PC-9 (cell line): Measurements from ENCODE around the gene SIAE.

Source experiments
- EZH2 ChIP-seq: fragments of 200-600 bp; sonication (generic); IDR thresholded peaks from 2 replicates; pipeline ENCODE4 v1.8.0; 2017; ENCODE audit warnings: antibody characterized with exemption, low read depth
- TF ChIP-seq, protein P1 (sequence below): fragments of 200-600 bp; sonication (generic); conservative IDR thresholded peaks from 2 replicates; pipeline ENCODE4 v1.6.1; 2017; ENCODE audit warnings: mixed run types, antibody characterized with exemption, mild to moderate bottlenecking, moderate library complexity

GRCh38 chr11:124643042-124643604 lies 30.4 kb downstream of the SIAE start:
- TF ChIP-seq, protein P1, sequence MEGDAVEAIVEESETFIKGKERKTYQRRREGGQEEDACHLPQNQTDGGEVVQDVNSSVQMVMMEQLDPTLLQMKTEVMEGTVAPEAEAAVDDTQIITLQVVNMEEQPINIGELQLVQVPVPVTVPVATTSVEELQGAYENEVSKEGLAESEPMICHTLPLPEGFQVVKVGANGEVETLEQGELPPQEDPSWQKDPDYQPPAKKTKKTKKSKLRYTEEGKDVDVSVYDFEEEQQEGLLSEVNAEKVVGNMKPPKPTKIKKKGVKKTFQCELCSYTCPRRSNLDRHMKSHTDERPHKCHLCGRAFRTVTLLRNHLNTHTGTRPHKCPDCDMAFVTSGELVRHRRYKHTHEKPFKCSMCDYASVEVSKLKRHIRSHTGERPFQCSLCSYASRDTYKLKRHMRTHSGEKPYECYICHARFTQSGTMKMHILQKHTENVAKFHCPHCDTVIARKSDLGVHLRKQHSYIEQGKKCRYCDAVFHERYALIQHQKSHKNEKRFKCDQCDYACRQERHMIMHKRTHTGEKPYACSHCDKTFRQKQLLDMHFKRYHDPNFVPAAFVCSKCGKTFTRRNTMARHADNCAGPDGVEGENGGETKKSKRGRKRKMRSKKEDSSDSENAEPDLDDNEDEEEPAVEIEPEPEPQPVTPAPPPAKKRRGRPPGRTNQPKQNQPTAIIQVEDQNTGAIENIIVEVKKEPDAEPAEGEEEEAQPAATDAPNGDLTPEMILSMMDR = no peak
- no peak for TF ChIP-seq EZH2
